ENCODE data around the gene C2orf68. TPM values are rescaled to one million over a fixed set of nuclear protein-coding genes. Genes with fewer than 3 reads are reported as not detected.

Gene C2orf68
- total and polyA plus RNA-seq, 2 of the 13 experiments (the other 11 are each of a cell fraction or from before 2014, with no cell fraction given): 47.1 to 77.4 TPM

- no peak for TF ChIP-seq PAWR (CRISPR knock-in tag; IDR thresholded peaks at IDR 0.05; ENCODE audit: borderline replicate concordance)
- peak; percentile 35 for TF ChIP-seq HES4 (CRISPR knock-in tag; IDR thresholded peaks at IDR 0.05; ENCODE audit: borderline replicate concordance)
- no peak; the same call in 1 of the 2 replicates for TF ChIP-seq E2F5 (CRISPR knock-in tag; conservative IDR thresholded peaks at IDR 0.05)
- TF ChIP-seq SUZ12 (IDR thresholded peaks at IDR 0.05; ENCODE audit: low read depth, low read length): no peak
- TF ChIP-seq ZBTB43 (CRISPR knock-in tag; conservative IDR thresholded peaks at IDR 0.05): peak; percentile 45
- TF ChIP-seq CHCHD3 (CRISPR knock-in tag; IDR thresholded peaks at IDR 0.05): no peak
- TF ChIP-seq ZNF609 (CRISPR knock-in tag; IDR thresholded peaks at IDR 0.05; ENCODE audit: borderline replicate concordance): peak; percentile 31
- peak; percentile 38; the same call in 1 of the 2 replicates for TF ChIP-seq MXD1 (CRISPR knock-in tag; IDR thresholded peaks at IDR 0.05)
- peak; percentile 94 for TF ChIP-seq ERF (CRISPR knock-in tag; IDR thresholded peaks at IDR 0.05)
- TF ChIP-seq PRDM4 (CRISPR knock-in tag; IDR thresholded peaks at IDR 0.05; ENCODE audit: borderline replicate concordance): peak; percentile 73; the same call in 1 of the 2 replicates
- 0 out of 2 replicates have a peak, but pooled peaks have one; percentile 32 for TF ChIP-seq DMTF1 (CRISPR knock-in tag; IDR thresholded peaks at IDR 0.05)
These were observed 50.3 kb downstream of the C2orf68 start, which contains the start of gene GGCX (continued) for GRCh38 chr2:85561280-85562212.
